OCI-LY3 (cell line): ENCODE data around the gene IRX1.

Experiments
- H2AFZ ChIP-seq: fragments of 200-600, 300-600 bp; shearing (Covaris generic); 2 replicates; pipeline ENCODE4 v1.6.0; 2014; ENCODE audit warnings: antibody characterized with exemption, low read depth, low read length
- H3K27ac ChIP-seq: fragments of 200-600, 300-600 bp; sonication (generic); 2 replicates; pipeline ENCODE4 v1.5.1; 2014; ENCODE audit warnings: mild to moderate bottlenecking, low read length, moderate library complexity, mixed read lengths
- H3K27me3 ChIP-seq: fragments of 200-600, 300-600 bp; sonication (generic); 2 replicates; pipeline ENCODE4 v1.6.1; 2014; ENCODE audit warnings: low read depth, low read length, mixed read lengths
- H3K36me3 ChIP-seq: fragments of 200-600, 300-600 bp; sonication (generic); replicated peaks from 2 replicates; pipeline ENCODE3; 2014; ENCODE audit warnings: low read depth, low read length, mixed read lengths
- H3K4me1 ChIP-seq: fragments of 300-600, 200-600 bp; sonication (generic); 2 replicates; pipeline ENCODE4 v1.6.1; 2014; ENCODE audit warnings: low read length, mixed read lengths
- H3K4me2 ChIP-seq: fragments of 200-600, 300-600 bp; sonication (generic); 2 replicates; pipeline ENCODE4 v1.6.1; 2014; ENCODE audit warnings: low read length, mixed read lengths
- H3K4me3 ChIP-seq: fragments of 300-600, 200-600 bp; sonication (generic); 2 replicates; pipeline ENCODE4 v1.5.1; 2014; ENCODE audit warnings: antibody characterized with exemption, mild to moderate bottlenecking, low read length, moderate library complexity
- H3K79me2 ChIP-seq: fragments of 300-600, 200-600 bp; shearing (Covaris generic); 2 replicates; pipeline ENCODE4 v1.6.1; 2014; ENCODE audit warnings: mild to moderate bottlenecking, low read length, mixed read lengths
- H3K9ac ChIP-seq: fragments of 300-600, 200-600 bp; shearing (Covaris generic); 2 replicates; pipeline ENCODE4 v1.6.0; 2014; ENCODE audit warnings: mild to moderate bottlenecking, low read length, moderate library complexity
- H3K9me3 ChIP-seq: fragments of 200-600, 300-600 bp; shearing (Covaris generic); 2 replicates; pipeline ENCODE4 v1.6.1; 2014; ENCODE audit warnings: low read length, mixed read lengths; ENCODE audit not compliant: insufficient read depth
- H4K20me1 ChIP-seq: fragments of 200-600, 300-600 bp; sonication (generic); 2 replicates; pipeline ENCODE4 v1.6.1; 2016; ENCODE audit warnings: low read length, mixed read lengths; ENCODE audit not compliant: insufficient read depth
- CTCF ChIP-seq: fragments of 200-600, 300-600 bp; sonication (generic); IDR thresholded peaks from 2 replicates; pipeline ENCODE4 v1.5.1; 2014; ENCODE audit warnings: antibody characterized with exemption, low read length, low read depth
- EZH2phosphoT487 ChIP-seq: fragments of 200-600 bp; shearing (Covaris generic); IDR thresholded peaks from 2 replicates; pipeline ENCODE4 v1.6.1; 2018; ENCODE audit warnings: antibody characterized with exemption, mixed run types, low read depth

IRX1 gene

GRCh38 chr5:3596857-3597166, 1.2 kb downstream of the IRX1 start:
- Histone ChIP-seq H3K36me3 (no peaks in the 10 kb centered on the region), H3K4me1 (no peaks in the 10 kb centered on the region), H3K9ac (no peak overlapping the region), H3K27ac (no peak overlapping the region), H3K4me2 (no peak overlapping the region), H3K4me3 (no peak overlapping the region), H4K20me1 (no peaks in the 10 kb centered on the region), H2AFZ (no peak overlapping the region), H3K27me3 (no peaks in the 10 kb centered on the region), H3K9me3 (no peaks in the 10 kb centered on the region), H3K79me2 (no peaks in the 10 kb centered on the region)
- TF ChIP-seq EZH2phosphoT487, result no peak
- no peak for TF ChIP-seq CTCF

DNA sequence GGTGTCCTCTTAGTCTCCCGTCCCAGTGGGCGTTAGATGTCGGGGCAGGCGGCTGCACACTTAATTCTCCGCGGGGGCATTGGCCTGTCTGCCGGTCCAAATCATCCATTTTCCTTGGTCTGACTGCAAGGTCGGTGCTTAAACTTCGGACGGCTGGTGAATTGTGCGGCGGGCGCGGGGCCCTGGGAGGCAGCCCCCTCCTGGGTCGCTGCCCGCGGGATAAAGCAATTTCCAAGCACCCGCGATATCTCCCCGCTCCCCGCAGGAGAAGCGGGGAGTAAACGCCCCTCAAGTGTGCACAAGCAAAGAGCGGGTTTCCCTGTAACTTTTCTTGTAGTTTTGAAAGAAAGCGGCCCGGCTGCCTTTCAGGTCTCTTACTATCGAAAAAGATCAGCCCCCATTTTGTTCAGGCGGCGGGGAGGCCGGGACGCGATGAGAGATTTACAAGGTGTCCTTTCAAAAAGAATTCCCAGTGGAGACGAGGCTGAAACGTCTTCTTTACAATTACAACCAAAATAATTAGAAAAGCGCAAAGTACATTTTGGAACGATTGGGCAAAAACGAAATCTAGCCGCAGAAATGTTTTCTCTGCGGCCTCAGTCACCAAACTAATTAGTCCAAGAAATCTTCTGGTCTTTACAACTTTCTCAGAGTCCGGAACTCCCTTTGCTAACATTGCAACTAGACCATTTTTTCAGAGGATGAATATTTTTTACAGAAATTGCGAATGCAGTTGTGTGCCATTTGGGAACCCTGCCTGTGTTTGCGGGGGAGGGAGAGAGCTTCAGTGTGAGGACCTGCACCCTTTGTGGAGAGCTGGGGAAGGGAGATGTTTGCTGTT, 1.8 kb downstream of the IRX1 start:
- Histone ChIP-seq H4K20me1 (no peaks in the 10 kb centered on the region), H3K4me3 (no peak overlapping the region), H3K4me1 (no peaks in the 10 kb centered on the region), H3K27me3 (no peaks in the 10 kb centered on the region), H3K4me2 (no peak overlapping the region), H3K79me2 (no peaks in the 10 kb centered on the region), H3K27ac (no peak overlapping the region), H2AFZ (no peak overlapping the region), H3K9me3 (no peaks in the 10 kb centered on the region), H3K36me3 (no peaks in the 10 kb centered on the region), H3K9ac (no peak overlapping the region)
- no peak for TF ChIP-seq EZH2phosphoT487
- TF ChIP-seq CTCF, result no peak

GRCh38 chr5:3598207-3598606, 2.6 kb downstream of the IRX1 start:
- no peak overlapping the region for H3K4me2 ChIP-seq
- no peak overlapping the region for H3K27ac ChIP-seq
- no peaks in the 10 kb centered on the region for H3K79me2 ChIP-seq
- no peak overlapping the region for H3K9ac ChIP-seq
- H3K27me3 ChIP-seq, result no peaks in the 10 kb centered on the region
- no peak overlapping the region for H2AFZ ChIP-seq
- no peaks in the 10 kb centered on the region for H3K36me3 ChIP-seq
- H3K4me3 ChIP-seq, result no peak overlapping the region
- no peaks in the 10 kb centered on the region for H3K4me1 ChIP-seq
- no peaks in the 10 kb centered on the region for H3K9me3 ChIP-seq
- H4K20me1 ChIP-seq, result no peaks in the 10 kb centered on the region
- TF ChIP-seq CTCF (no peak), EZH2phosphoT487 (no peak)

- Histone ChIP-seq H3K27me3 (no peaks in the 10 kb centered on the region), H3K36me3 (no peaks in the 10 kb centered on the region), H3K9me3 (no peaks in the 10 kb centered on the region), H3K9ac (no peak overlapping the region), H3K79me2 (no peaks in the 10 kb centered on the region), H3K4me1 (no peaks in the 10 kb centered on the region), H3K4me3 (no peak overlapping the region), H3K4me2 (no peak overlapping the region), H4K20me1 (no peaks in the 10 kb centered on the region), H3K27ac (no peak overlapping the region), H2AFZ (no peak overlapping the region)
- no peak for TF ChIP-seq CTCF
- no peak for TF ChIP-seq EZH2phosphoT487
These were observed 3.2 kb downstream of the IRX1 start for GRCh38 chr5:3598769-3599211.
